Measurements from ENCODE around the gene LCN1.

Gene LCN1

GRCh38 chr9:135485385-135485784 lies 35.9 kb upstream of the LCN1 start:
- H3K4me3 ChIP-seq (ENCODE audit: low read depth, low read length): no peak overlapping the region
- no peak for DNase-seq (ENCODE audit: low read depth)

GRCh38 chr9:135485832-135486231 lies 35.4 kb upstream of the LCN1 start:
- no peak for TF ChIP-seq CTCF (IDR thresholded peaks at IDR 0.05; ENCODE audit: low read depth, low read length, missing control alignments)
- no peak overlapping the region for H3K4me3 ChIP-seq (ENCODE audit: low read depth, low read length)
- no peak for DNase-seq (ENCODE audit: low read depth)

More at GRCh38 chr9:135485385-135485784, 35.9 kb upstream of the LCN1 start:
- TF ChIP-seq CTCF (IDR thresholded peaks at IDR 0.05; ENCODE audit: low read depth, low read length, missing control alignments): no peak

GRCh38 chr9:135486267-135487065 lies 34.8 kb upstream of the LCN1 start:
- no peak for DNase-seq (ENCODE audit: low read depth)
- no peak overlapping the region for H3K4me3 ChIP-seq (ENCODE audit: low read depth, low read length)
- TF ChIP-seq CTCF (IDR thresholded peaks at IDR 0.05; ENCODE audit: low read depth, low read length, missing control alignments): no peak

- no peak overlapping the region for H3K4me3 ChIP-seq (ENCODE audit: low read depth, low read length)
- no peak for TF ChIP-seq CTCF (IDR thresholded peaks at IDR 0.05; ENCODE audit: low read depth, low read length, missing control alignments)
- no peak for DNase-seq (ENCODE audit: low read depth)
Observed at GRCh38 chr9:135487281-135488012, 33.8 kb upstream of the LCN1 start.

- DNase-seq (ENCODE audit: low read depth): no peak
- no peak for TF ChIP-seq CTCF (IDR thresholded peaks at IDR 0.05; ENCODE audit: low read depth, low read length, missing control alignments)
Observed at GRCh38 chr9:135488013-135488330, 33.3 kb upstream of the LCN1 start.

GRCh38 chr9:135488527-135488926 lies 32.7 kb upstream of the LCN1 start:
- no peak for DNase-seq (ENCODE audit: low read depth)
- no peak for TF ChIP-seq CTCF (IDR thresholded peaks at IDR 0.05; ENCODE audit: low read depth, low read length, missing control alignments)
- no peak overlapping the region for H3K4me3 ChIP-seq (ENCODE audit: low read depth, low read length)

More at GRCh38 chr9:135488013-135488330, 33.3 kb upstream of the LCN1 start:
- H3K4me3 ChIP-seq (ENCODE audit: low read depth, low read length): no peak overlapping the region

Measured in GM12864 (cell line).